ENCODE measurements around the gene DDX1. TPM values are rescaled to one million over a fixed set of nuclear protein-coding genes. Genes with fewer than 3 reads are reported as not detected.

The DDX1 gene
- total RNA-seq, 1 donor from 2014 or later, result 100 TPM

DNA sequence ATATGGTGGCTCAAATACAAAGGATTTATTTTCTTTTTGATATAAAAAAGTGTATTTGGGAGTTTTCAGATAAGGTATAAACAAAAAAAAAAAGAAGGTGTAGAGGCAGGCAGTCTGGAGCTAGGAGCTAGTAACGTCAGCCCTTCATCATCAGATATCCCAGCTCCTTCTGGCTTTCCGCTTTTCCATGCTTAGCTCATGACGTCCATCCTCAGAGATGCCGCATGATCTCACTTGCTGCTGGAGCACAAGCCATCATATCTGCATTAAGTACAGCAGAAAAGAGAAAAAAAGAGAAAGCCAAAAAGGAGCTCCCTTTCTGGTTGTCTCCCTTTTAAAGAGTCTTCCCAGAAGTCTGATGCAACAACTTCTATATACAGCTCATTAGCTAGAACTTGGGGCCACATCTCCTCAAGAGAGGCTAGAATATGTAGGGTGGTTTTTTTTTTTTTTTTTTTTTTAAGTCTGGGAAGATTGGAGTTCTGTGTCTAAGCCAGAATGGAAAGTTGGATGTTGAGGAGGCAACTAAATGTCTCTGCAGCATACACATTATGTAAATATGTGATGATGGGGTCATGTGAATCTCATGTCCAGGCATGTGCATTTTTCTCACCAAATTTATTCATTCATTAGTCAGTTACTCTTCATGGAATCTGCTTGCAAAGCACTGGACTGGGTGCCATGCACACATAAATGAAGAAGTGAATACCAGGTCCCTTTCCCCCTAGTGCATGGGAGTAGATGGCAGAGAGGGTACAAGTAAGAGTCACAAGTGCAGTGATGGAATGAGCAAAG is 52.3 kb downstream of the DDX1 start:
- Mint-ChIP-seq H3K27me3 (ENCODE audit: unreplicated experiment) (peaks cover 14% of the 10 kb centered on the region), H3K27ac (ENCODE audit: unreplicated experiment) (no peak overlapping the region), H3K36me3 (ENCODE audit: low read depth, unreplicated experiment) (peaks cover 18% of the 10 kb centered on the region)

DNA sequence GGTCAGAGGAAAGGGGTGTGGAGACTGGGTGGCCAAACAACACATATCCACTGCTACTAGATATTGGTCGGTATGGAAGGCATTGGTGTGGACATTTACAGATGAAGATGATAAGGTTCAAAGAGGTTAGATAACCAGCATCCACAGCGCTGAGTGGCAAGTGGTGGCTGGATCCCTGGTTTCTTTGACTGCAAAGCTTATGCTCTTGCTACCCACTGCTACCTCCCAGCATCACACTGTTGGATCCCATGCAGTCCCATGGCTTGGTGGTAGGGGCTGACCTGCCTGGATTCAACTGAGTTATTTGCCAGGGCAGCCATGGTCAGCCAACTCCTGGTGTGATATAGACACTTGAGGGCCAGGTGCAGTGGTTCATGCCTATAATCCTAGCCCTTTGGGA is 53.6 kb downstream of the DDX1 start:
- TF ChIP-seq, protein P1, sequence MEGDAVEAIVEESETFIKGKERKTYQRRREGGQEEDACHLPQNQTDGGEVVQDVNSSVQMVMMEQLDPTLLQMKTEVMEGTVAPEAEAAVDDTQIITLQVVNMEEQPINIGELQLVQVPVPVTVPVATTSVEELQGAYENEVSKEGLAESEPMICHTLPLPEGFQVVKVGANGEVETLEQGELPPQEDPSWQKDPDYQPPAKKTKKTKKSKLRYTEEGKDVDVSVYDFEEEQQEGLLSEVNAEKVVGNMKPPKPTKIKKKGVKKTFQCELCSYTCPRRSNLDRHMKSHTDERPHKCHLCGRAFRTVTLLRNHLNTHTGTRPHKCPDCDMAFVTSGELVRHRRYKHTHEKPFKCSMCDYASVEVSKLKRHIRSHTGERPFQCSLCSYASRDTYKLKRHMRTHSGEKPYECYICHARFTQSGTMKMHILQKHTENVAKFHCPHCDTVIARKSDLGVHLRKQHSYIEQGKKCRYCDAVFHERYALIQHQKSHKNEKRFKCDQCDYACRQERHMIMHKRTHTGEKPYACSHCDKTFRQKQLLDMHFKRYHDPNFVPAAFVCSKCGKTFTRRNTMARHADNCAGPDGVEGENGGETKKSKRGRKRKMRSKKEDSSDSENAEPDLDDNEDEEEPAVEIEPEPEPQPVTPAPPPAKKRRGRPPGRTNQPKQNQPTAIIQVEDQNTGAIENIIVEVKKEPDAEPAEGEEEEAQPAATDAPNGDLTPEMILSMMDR (IDR thresholded peaks at IDR 0.05; ENCODE audit: unreplicated experiment), result no peak
- H3K36me3 Mint-ChIP-seq (ENCODE audit: low read depth, unreplicated experiment), result peaks cover 18% of the 10 kb centered on the region
- H3K27me3 Mint-ChIP-seq (ENCODE audit: unreplicated experiment), result peaks cover 14% of the 10 kb centered on the region
- DNase-seq (ENCODE audit: low spot score), result no peak
- no peak overlapping the region for H3K4me3 Mint-ChIP-seq (ENCODE audit: unreplicated experiment)
- no peaks in the 10 kb centered on the region for H3K9me3 Mint-ChIP-seq (ENCODE audit: unreplicated experiment)
- peaks cover 33% of the 10 kb centered on the region for H3K4me1 Mint-ChIP-seq (ENCODE audit: unreplicated experiment)
- no peak overlapping the region for H3K27ac Mint-ChIP-seq (ENCODE audit: unreplicated experiment)

More for the DNA sequence above, 52.3 kb downstream of the DDX1 start:
- TF ChIP-seq, protein P1 (IDR thresholded peaks at IDR 0.05; ENCODE audit: unreplicated experiment), result no peak
- Mint-ChIP-seq H3K4me1 (ENCODE audit: unreplicated experiment) (peaks cover 22% of the 10 kb centered on the region), H3K9me3 (ENCODE audit: unreplicated experiment) (no peaks in the 10 kb centered on the region), H3K4me3 (ENCODE audit: unreplicated experiment) (no peak overlapping the region)
- DNase-seq (ENCODE audit: low spot score), result no peak

DNA sequence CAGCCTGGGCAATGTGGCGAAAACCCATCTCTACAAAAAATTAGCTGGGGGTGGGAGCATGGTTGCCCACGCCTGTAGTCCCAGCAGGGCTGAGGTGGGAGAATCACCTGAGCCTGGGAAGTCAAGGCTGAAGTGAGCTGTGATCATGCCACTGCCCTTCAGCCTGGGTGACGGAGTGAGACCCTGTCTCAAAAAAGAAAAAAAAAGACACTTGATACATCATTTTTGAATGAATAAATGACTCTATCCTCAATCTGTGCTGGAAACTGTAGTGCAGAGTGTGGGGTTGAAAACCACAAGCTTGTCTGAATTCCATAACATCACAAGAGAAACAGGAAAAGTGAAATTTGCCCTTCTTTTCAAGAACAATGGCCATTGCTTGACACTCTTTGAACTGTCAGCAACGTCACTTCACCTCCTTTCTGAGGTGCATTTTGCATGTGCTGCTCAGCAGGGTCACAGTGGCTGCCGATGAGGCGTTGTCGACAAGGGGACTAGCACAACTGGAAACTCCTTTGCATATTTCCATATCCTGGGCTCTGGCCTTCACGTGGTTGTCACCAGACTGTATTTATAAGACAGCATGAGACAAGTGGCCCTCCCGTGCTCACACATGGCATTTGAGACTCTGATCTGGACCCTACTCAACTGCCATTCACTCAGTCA is 54.2 kb downstream of the DDX1 start:
- TF ChIP-seq, protein P1 (IDR thresholded peaks at IDR 0.05; ENCODE audit: unreplicated experiment), result no peak
- Mint-ChIP-seq H3K9me3 (ENCODE audit: unreplicated experiment) (no peaks in the 10 kb centered on the region), H3K36me3 (ENCODE audit: low read depth, unreplicated experiment) (peaks cover 18% of the 10 kb centered on the region)

DNA sequence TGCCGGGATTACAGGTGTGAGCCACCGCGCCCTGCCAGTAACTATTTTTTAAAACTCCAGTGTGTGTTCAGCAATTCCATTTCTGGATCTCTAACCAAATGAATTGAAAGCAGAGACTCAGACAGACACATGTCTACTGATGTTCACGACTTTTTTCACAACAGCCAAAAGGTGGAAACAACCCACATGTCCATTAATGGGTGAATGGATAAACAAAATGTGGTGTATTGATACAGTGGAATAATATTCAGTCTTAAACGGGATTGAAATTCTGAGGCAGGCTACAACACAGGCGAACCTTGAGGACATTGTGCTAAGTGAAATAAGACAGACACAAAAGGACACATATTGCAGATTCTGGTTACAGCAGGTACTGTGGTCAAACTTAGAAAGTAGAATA is 55.0 kb downstream of the DDX1 start:
- DNase-seq (ENCODE audit: low spot score), result no peak
- TF ChIP-seq, protein P1 (IDR thresholded peaks at IDR 0.05; ENCODE audit: unreplicated experiment), result no peak
- H3K4me3 Mint-ChIP-seq (ENCODE audit: unreplicated experiment), result no peak overlapping the region
- H3K27me3 Mint-ChIP-seq (ENCODE audit: unreplicated experiment), result peaks cover 19% of the 10 kb centered on the region
- peaks cover 10% of the 10 kb centered on the region for H3K36me3 Mint-ChIP-seq (ENCODE audit: low read depth, unreplicated experiment)
- peaks cover 37% of the 10 kb centered on the region for H3K4me1 Mint-ChIP-seq (ENCODE audit: unreplicated experiment)
- H3K9me3 Mint-ChIP-seq (ENCODE audit: unreplicated experiment), result no peaks in the 10 kb centered on the region
- no peak overlapping the region for H3K27ac Mint-ChIP-seq (ENCODE audit: unreplicated experiment)

More for the DNA sequence above, 54.2 kb downstream of the DDX1 start:
- peaks cover 36% of the 10 kb centered on the region for H3K4me1 Mint-ChIP-seq (ENCODE audit: unreplicated experiment)
- peaks cover 14% of the 10 kb centered on the region for H3K27me3 Mint-ChIP-seq (ENCODE audit: unreplicated experiment)
- H3K4me3 Mint-ChIP-seq (ENCODE audit: unreplicated experiment), result no peak overlapping the region
- no peak overlapping the region for H3K27ac Mint-ChIP-seq (ENCODE audit: unreplicated experiment)
- no peak for DNase-seq (ENCODE audit: low spot score)
